CD4-positive, alpha-beta T cell (primary cell): ENCODE data around the gene CTNNA1. TPM values are rescaled to one million over a fixed set of nuclear protein-coding genes. Genes with fewer than 3 reads are reported as not detected.
"Not testable (repeated sequence)": the region's sequence is repeated elsewhere in the genome, so short reads cannot be mapped to it uniquely, and the experiment has no call there.

ENCODE experiments used
- ATAC-seq: fragments of 200-7000 bp; cut with Tn5 transposase; one replicate; pipeline ENCODE4 v1.10.0; 2022; ENCODE audit warnings: mild to moderate bottlenecking; ENCODE audit not compliant: poor library complexity
- CTCF ChIA-PET: fragments of 350-600 bp; sonication (Branson Sonifier 250); formaldehyde crosslinking; loops from one replicate; lab custom pipeline; 2021; ENCODE audit warnings: antibody characterized with exemption, inconsistent platforms; lab: Charles Lee
- POLR2A ChIA-PET: fragments of 350-600 bp; sonication (Branson Sonifier 250); formaldehyde crosslinking; loops from one replicate; lab custom pipeline; 2021; ENCODE audit warnings: antibody characterized with exemption, inconsistent platforms; lab: Charles Lee
- DNase-seq, 14 experiments: peaks; one replicate each; pipeline ENCODE4 v3.0.0-alpha.2; 2013 to 2020; ENCODE audit warnings: mixed read lengths in 2 of 14
- H3K27ac ChIP-seq, 2 donors: one replicate each; pipeline versions ENCODE4 v1.5.1 to v1.7.0; 2013; ENCODE audit warnings: low read length in 2 of 2, low read depth in 1 of 2, mild to moderate bottlenecking in 1 of 2
- H3K27me3 ChIP-seq, 2 experiments: 1 replicate in 1 of 2; 2 replicates in 1 of 2; pipeline versions ENCODE4 v1.6.1 to v1.7.0; 2013; ENCODE audit warnings: low read length in 2 of 2, control low read depth in 1 of 2, mild to moderate bottlenecking in 1 of 2, moderate library complexity in 1 of 2; ENCODE audit not compliant: insufficient read depth in 2 of 2, control insufficient read depth in 1 of 2
- H3K36me3 ChIP-seq: one replicate; pipeline ENCODE4 v1.6.1; 2013; ENCODE audit warnings: low read length, control low read depth; ENCODE audit not compliant: insufficient read depth
- H3K4me1 ChIP-seq: one replicate; pipeline ENCODE4 v1.6.1; 2013; ENCODE audit warnings: low read length, control low read depth; ENCODE audit not compliant: insufficient read depth
- H3K4me3 ChIP-seq: one replicate; pipeline ENCODE4 v1.5.1; 2013; ENCODE audit warnings: mild to moderate bottlenecking, low read length, moderate library complexity
- H3K9me3 ChIP-seq, 2 experiments: 1 replicate in 1 of 2; 2 replicates in 1 of 2; pipeline versions ENCODE4 v1.6.1 to v1.7.0; 2013; ENCODE audit warnings: low read length in 2 of 2, mild to moderate bottlenecking in 2 of 2, control low read depth in 1 of 2, moderate library complexity in 1 of 2; ENCODE audit not compliant: control insufficient read depth in 1 of 2, insufficient read depth in 1 of 2
- H3K27ac Mint-ChIP-seq: one replicate; pipeline ENCODE4 v1.8.0; 2020; ENCODE audit warnings: mixed read lengths
- H3K27me3 Mint-ChIP-seq: one replicate; pipeline ENCODE4 v1.8.0; 2021; ENCODE audit warnings: mixed read lengths
- H3K36me3 Mint-ChIP-seq: one replicate; pipeline ENCODE4 v1.8.0; 2021; ENCODE audit warnings: low read depth, mixed read lengths
- H3K4me1 Mint-ChIP-seq: one replicate; pipeline ENCODE4 v1.8.0; 2021; ENCODE audit warnings: low read depth, mixed read lengths
- H3K4me3 Mint-ChIP-seq: one replicate; pipeline ENCODE4 v1.8.0; 2020; ENCODE audit warnings: mild to moderate bottlenecking, mixed read lengths
- H3K9me3 Mint-ChIP-seq: one replicate; pipeline ENCODE4 v1.8.0; 2020; ENCODE audit warnings: mixed read lengths
- CTCF ChIP-seq: fragments of 200-600 bp; IDR thresholded peaks from one replicate; pipeline ENCODE4 v1.8.0; 2022; ENCODE audit warnings: antibody characterized with exemption, mild to moderate bottlenecking
- intact Hi-C, 2 experiments: fragments of 100-400 bp; cut with DNase I in 1 of 2; cut with micrococcal nuclease in 1 of 2; formaldehyde crosslinking; loops; one replicate each; pipeline versions ENCODE4 v1.15.1 to v1.9.0; 2023 to 2025; cut with DNase I, micrococcal nuclease
- total RNA-seq, 174 experiments: library from RNA in 2 of 174; stranded (reverse) in 2 of 174; gene quantifications; one replicate each; pipeline ENCODE4 v1.2.3 and lab custom pipeline; 2021 to 2026

CTNNA1 gene
- total RNA-seq, 2 experiments from 2014 or later, result 6.0 to 6.7 TPM

DNA sequence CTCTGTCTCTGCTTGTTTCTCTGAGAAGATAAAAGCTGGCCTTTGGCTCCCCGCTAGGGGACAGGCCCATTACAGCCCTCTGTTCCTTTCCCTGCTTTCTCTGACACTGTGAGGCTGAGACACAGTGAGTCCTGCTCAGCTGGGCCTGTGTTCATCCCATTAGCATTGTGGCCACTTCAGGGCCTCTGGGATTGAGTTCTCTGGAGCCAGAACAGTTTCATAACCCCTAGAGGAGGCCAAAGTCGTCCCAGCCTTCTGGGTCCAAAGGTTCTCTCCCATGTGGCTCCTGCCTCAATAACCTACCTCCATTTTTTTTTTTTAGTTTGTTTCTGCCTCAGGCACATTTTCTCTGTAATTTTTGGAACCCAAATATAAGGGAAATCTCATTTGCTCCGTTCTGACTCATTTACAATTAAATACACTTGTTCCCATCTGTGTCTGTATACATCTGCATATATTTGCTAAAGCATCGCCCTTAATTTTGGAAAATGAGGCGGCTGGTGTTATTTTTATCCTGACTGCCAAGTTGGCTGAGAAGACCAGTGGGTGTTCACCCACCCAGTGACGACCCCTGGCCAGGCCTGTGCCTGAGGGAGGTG lies 27.3 kb upstream of the CTNNA1 start:
- CTCF ChIA-PET, result no interaction called here
- Mint-ChIP-seq H3K9me3 (no peaks in the 10 kb centered on the region), H3K4me3 (no peak overlapping the region), H3K4me1 (peaks cover 6% of the 10 kb centered on the region), H3K27ac (no peak overlapping the region), H3K27me3 (peaks cover 60% of the 10 kb centered on the region), H3K36me3 (no peaks in the 10 kb centered on the region)
- Histone ChIP-seq H3K27me3 (peaks cover 2 to 19% of the 10 kb centered on the region in 2 experiments), H3K36me3 (no peaks in the 10 kb centered on the region), H3K27ac (no peak overlapping the region), H3K9me3 (no peaks in the 10 kb centered on the region), H3K4me1 (peaks cover 4% of the 10 kb centered on the region), H3K4me3 (no peak overlapping the region)
- no peak for TF ChIP-seq CTCF
- ATAC-seq, result no peak
- no peak for DNase-seq
- POLR2A ChIA-PET, result no interaction called here
- intact Hi-C loops, result no loop called here

DNA sequence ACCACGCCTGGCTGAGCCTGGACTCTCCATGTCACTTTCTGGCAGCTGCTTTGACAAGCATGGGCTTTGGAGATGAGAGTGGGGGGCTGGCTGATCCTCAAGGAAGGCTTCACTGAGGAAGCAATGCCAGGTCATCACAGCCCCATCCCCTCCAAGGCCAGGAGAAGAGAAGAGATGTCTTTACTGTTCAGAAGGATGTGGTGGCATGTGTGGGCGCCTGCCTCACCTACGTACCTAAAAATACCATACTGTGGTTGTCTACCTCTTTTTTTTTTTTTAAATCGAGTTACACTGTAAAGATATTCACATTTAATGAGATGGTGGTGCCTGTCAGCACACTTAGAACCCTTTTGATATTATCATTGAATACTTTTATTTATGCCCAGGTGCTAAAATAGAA lies 26.4 kb upstream of the CTNNA1 start:
- ChIA-PET CTCF (no interaction called here), POLR2A (no interaction called here)
- no peaks in the 10 kb centered on the region for H3K36me3 Mint-ChIP-seq
- peaks cover 53% of the 10 kb centered on the region for H3K27me3 Mint-ChIP-seq
- Histone ChIP-seq H3K4me3 (no peak overlapping the region), H3K27me3 (peaks cover 0 to 16% of the 10 kb centered on the region in 2 experiments), H3K27ac (no peak overlapping the region), H3K9me3 (no peaks in the 10 kb centered on the region), H3K36me3 (no peaks in the 10 kb centered on the region), H3K4me1 (peaks cover 4% of the 10 kb centered on the region)
- DNase-seq (no peak), ATAC-seq (no peak)
- no peak for TF ChIP-seq CTCF
- H3K27ac Mint-ChIP-seq, result no peak overlapping the region
- intact Hi-C loops, result no loop called here
- no peak overlapping the region for H3K4me3 Mint-ChIP-seq
- no peaks in the 10 kb centered on the region for H3K9me3 Mint-ChIP-seq
- H3K4me1 Mint-ChIP-seq, result peaks cover 6% of the 10 kb centered on the region

DNA sequence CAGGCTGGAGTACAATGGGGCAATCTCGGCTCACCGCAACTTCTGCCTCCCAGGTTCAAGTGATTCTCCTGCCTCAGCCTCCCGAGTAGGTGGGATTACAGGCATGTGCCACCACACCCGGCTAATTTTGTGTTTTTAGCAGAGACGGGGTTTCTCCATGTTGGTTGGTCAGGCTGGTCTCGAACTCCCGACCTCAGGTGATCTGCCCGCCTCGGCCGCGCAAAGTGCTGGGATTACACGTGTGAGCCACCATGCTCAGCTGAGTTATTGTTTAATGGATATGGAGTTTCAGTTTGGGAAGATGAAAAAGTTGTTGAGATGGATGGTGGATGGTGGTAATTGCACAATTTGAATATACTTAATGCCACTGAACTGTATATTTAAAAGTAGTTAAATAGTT lies 22.7 kb upstream of the CTNNA1 start:
- H3K36me3 ChIP-seq, CTCF ChIA-PET, intact Hi-C loops, DNase-seq, H3K27me3 ChIP-seq, ATAC-seq, H3K27ac ChIP-seq, H3K4me1 ChIP-seq, H3K9me3 Mint-ChIP-seq, POLR2A ChIA-PET, H3K4me1 Mint-ChIP-seq, H3K36me3 Mint-ChIP-seq, H3K4me3 Mint-ChIP-seq, H3K4me3 ChIP-seq, H3K27ac Mint-ChIP-seq, H3K9me3 ChIP-seq: not testable (repeated sequence)
- H3K27me3 Mint-ChIP-seq, result peaks cover 33% of the 10 kb centered on the region

- no peak for DNase-seq
- peaks cover 2% of the 10 kb centered on the region for H3K4me1 Mint-ChIP-seq
- intact Hi-C loops, result no loop called here
- H3K36me3 Mint-ChIP-seq, result no peaks in the 10 kb centered on the region
- no peak for ATAC-seq
- H3K4me3 ChIP-seq, result no peak overlapping the region
- H3K9me3 ChIP-seq, result no peaks in the 10 kb centered on the region
- H3K4me1 ChIP-seq, result no peaks in the 10 kb centered on the region
- H3K27ac Mint-ChIP-seq, result no peak overlapping the region
- H3K9me3 Mint-ChIP-seq, result no peaks in the 10 kb centered on the region
- peaks cover 23% of the 10 kb centered on the region for H3K27me3 Mint-ChIP-seq
- CTCF ChIA-PET, result no interaction called here
- no peak overlapping the region for H3K27ac ChIP-seq
- no peak overlapping the region for H3K4me3 Mint-ChIP-seq
- POLR2A ChIA-PET, result no interaction called here
- H3K27me3 ChIP-seq, result peaks cover 6% of the 10 kb centered on the region in 2 experiments
- no peak for TF ChIP-seq CTCF
- H3K36me3 ChIP-seq, result no peaks in the 10 kb centered on the region
These were observed 20.8 kb upstream of the CTNNA1 start for GRCh38 chr5:138732466-138732865.
